ENCODE measurements around the gene CLIP3.

CLIP3 gene

DNA sequence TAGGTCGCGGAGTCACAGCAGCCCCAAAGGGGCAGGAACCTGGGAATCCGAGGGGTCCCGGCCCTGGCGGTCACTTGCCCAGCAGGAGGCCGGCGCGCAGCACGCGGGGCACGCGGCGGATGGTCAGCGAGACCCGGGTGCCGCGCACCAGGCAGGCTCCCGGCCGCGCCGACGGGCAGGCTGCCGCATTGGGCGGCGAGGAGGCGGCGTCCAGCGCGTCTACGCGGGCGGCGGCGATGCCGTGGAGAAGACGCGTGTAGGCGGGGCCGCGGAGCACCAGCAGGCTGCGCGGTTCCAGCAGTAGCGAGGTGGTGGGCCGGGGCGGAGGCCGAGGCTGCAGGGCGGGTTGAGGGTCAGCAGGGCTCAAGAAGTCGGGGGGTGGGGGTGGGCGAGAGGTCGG is 23.5 kb downstream of the CLIP3 start:
- no peak for TF ChIP-seq CTCF (IDR thresholded peaks at IDR 0.05; ENCODE audit: poor library complexity, severe bottlenecking)

DNA sequence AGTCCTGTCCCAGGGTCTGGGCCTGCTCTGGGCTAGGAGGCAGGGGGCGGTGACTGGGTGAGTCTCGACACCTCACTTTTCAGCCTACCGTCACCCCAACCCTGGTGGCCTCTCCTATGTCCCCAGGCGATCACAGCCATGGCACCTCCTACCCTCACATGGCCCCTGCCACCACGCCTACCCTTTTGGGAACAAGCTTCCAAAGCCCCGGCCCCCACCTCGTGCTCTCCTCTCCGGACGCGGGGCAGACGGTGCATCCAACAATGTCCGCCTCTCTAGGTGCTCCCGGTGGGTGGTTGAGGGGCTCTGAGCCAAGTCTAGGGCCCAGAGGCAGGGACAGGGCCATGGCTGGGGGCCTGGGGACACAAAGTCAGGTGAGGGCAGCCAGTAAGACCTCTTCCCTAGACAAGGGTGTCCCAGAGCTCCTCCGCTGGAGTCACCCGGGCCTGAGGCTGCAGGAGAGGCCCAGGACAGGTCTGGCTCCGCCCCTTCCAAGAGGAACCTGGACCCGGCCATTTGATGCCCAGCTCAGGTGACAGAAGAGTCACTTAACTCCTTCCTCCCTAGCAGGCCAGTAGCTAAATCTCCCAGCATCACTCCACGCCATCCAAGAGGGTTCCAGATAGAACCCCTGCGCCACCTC is 24.2 kb downstream of the CLIP3 start, which contains the start of gene SYNE4:
Gene SYNE4 (minus strand): TSS at position 478 of the 643 bp plus-strand sequence. CDS start 132 bp downstream, at position 346.
- DNase-seq (ENCODE audit: low spot score) (no peak), ATAC-seq (ENCODE audit: low read depth) (peak; percentile 76)
- TF ChIP-seq CTCF (IDR thresholded peaks at IDR 0.05; ENCODE audit: poor library complexity, severe bottlenecking): no peak
- Histone ChIP-seq H3K27me3 (ENCODE audit: insufficient read depth, poor library complexity, severe bottlenecking) (no peaks in the 10 kb centered on the region), H3K27ac (ENCODE audit: poor library complexity, severe bottlenecking) (peak within 1 kb of the TSS; percentile 26), H3K4me1 (ENCODE audit: insufficient read depth, poor library complexity, severe bottlenecking) (no peaks in the 10 kb centered on the region), H3K9me3 (ENCODE audit: severe bottlenecking) (no peaks in the 10 kb centered on the region), H3K4me3 (ENCODE audit: severe bottlenecking) (peak within 1 kb of the TSS; percentile 57), H3K36me3 (ENCODE audit: low read depth) (no peaks in the 10 kb centered on the region)

More for the DNA sequence above, 23.5 kb downstream of the CLIP3 start:
- H3K4me1 ChIP-seq (ENCODE audit: insufficient read depth, poor library complexity, severe bottlenecking): no peaks in the 10 kb centered on the region
- DNase-seq (ENCODE audit: low spot score): no peak
- ATAC-seq (ENCODE audit: low read depth): peak; percentile 54
- no peaks in the 10 kb centered on the region for H3K9me3 ChIP-seq (ENCODE audit: severe bottlenecking)
- H3K36me3 ChIP-seq (ENCODE audit: low read depth): no peaks in the 10 kb centered on the region
- peak overlapping the region; percentile 26 for H3K27ac ChIP-seq (ENCODE audit: poor library complexity, severe bottlenecking)
- no peaks in the 10 kb centered on the region for H3K27me3 ChIP-seq (ENCODE audit: insufficient read depth, poor library complexity, severe bottlenecking)
- peak overlapping the region; percentile 57 for H3K4me3 ChIP-seq (ENCODE audit: severe bottlenecking)

GRCh38 chr19:36006955-36007354 is 25.7 kb downstream of the CLIP3 start:
- H3K9me3 ChIP-seq (ENCODE audit: severe bottlenecking): no peaks in the 10 kb centered on the region
- no peaks in the 10 kb centered on the region for H3K27me3 ChIP-seq (ENCODE audit: insufficient read depth, poor library complexity, severe bottlenecking)
- no peak for TF ChIP-seq CTCF (IDR thresholded peaks at IDR 0.05; ENCODE audit: poor library complexity, severe bottlenecking)
- no peak overlapping the region for H3K27ac ChIP-seq (ENCODE audit: poor library complexity, severe bottlenecking)
- ATAC-seq (ENCODE audit: low read depth) (no peak), DNase-seq (ENCODE audit: low spot score) (no peak)
- H3K4me1 ChIP-seq (ENCODE audit: insufficient read depth, poor library complexity, severe bottlenecking): no peaks in the 10 kb centered on the region
- no peak overlapping the region for H3K4me3 ChIP-seq (ENCODE audit: severe bottlenecking)
- H3K36me3 ChIP-seq (ENCODE audit: low read depth): no peaks in the 10 kb centered on the region

GRCh38 chr19:36003284-36003683 is 29.4 kb downstream of the CLIP3 start:
- H3K4me3 ChIP-seq (ENCODE audit: severe bottlenecking): no peak overlapping the region
- ATAC-seq (ENCODE audit: low read depth) (no peak), DNase-seq (ENCODE audit: low spot score) (no peak)
- peaks cover 5% of the 10 kb centered on the region for H3K36me3 ChIP-seq (ENCODE audit: low read depth)
- H3K4me1 ChIP-seq (ENCODE audit: insufficient read depth, poor library complexity, severe bottlenecking): no peaks in the 10 kb centered on the region
- TF ChIP-seq CTCF (IDR thresholded peaks at IDR 0.05; ENCODE audit: poor library complexity, severe bottlenecking): no peak
- H3K27ac ChIP-seq (ENCODE audit: poor library complexity, severe bottlenecking): no peak overlapping the region
- no peaks in the 10 kb centered on the region for H3K27me3 ChIP-seq (ENCODE audit: insufficient read depth, poor library complexity, severe bottlenecking)
- no peaks in the 10 kb centered on the region for H3K9me3 ChIP-seq (ENCODE audit: severe bottlenecking)

DNA sequence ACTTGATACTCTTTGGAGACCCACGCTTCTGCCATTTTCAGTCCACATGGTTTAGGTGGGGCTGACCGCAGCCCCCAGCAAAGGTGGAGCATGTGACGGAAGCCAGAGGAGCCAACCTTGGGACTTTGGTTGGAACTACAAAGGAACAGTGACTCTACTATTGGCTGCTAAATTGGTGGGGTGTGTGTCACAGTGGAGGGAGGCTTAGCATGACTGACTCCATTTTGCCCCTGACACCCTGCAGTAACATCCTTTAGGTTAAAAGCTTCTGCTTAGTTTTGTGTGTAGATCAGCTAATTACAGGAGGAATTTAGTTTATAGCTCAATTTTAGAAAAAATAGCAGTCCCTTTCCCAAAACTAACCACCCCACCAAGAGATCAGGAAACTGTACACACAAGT is 31.1 kb downstream of the CLIP3 start:
- no peak for ATAC-seq (ENCODE audit: low read depth)
- H3K4me3 ChIP-seq (ENCODE audit: severe bottlenecking): no peak overlapping the region
- no peaks in the 10 kb centered on the region for H3K4me1 ChIP-seq (ENCODE audit: insufficient read depth, poor library complexity, severe bottlenecking)
- no peak overlapping the region for H3K27ac ChIP-seq (ENCODE audit: poor library complexity, severe bottlenecking)
- peaks cover 12% of the 10 kb centered on the region for H3K36me3 ChIP-seq (ENCODE audit: low read depth)
- TF ChIP-seq CTCF (IDR thresholded peaks at IDR 0.05; ENCODE audit: poor library complexity, severe bottlenecking): no peak
- DNase-seq (ENCODE audit: low spot score): no peak
- no peaks in the 10 kb centered on the region for H3K9me3 ChIP-seq (ENCODE audit: severe bottlenecking)
- H3K27me3 ChIP-seq (ENCODE audit: insufficient read depth, poor library complexity, severe bottlenecking): no peaks in the 10 kb centered on the region

Measured in RWPE2 (cell line).